Uterus (tissue), 4 donors: ENCODE results near the gene LPXN. TPM values are rescaled to one million over a fixed set of nuclear protein-coding genes. Genes with fewer than 3 reads are reported as not detected.

ENCODE experiments used
- DNase-seq, 2 donors: peaks; one replicate each; pipeline ENCODE4 v3.0.0-alpha.2; 2019 to 2020
- H3K27ac ChIP-seq, 2 donors: fragments of 200-600 bp; sonication (generic); 1 replicate in 1 of 2; 2 replicates in 1 of 2; pipeline ENCODE4 v1.5.1; 2016 to 2018
- H3K27me3 ChIP-seq, 2 donors: fragments of 200-600 bp; sonication (generic); one replicate each; pipeline ENCODE4 v1.5.1; 2018 to 2019; ENCODE audit warnings: control low read depth in 1 of 2
- H3K36me3 ChIP-seq, 2 donors: fragments of 200-600 bp; sonication (generic); one replicate each; pipeline ENCODE4 v1.5.1; 2019; ENCODE audit warnings: control low read depth in 1 of 2
- H3K4me1 ChIP-seq, 2 donors: fragments of 200-600 bp; sonication (generic); one replicate each; pipeline ENCODE4 v1.5.1; 2018 to 2019; ENCODE audit warnings: control low read depth in 1 of 2
- H3K4me3 ChIP-seq, 2 donors: fragments of 200-600 bp; sonication (generic); 1 replicate in 1 of 2; 2 replicates in 1 of 2; pipeline ENCODE4 v1.5.1; 2018 to 2019; ENCODE audit warnings: mild to moderate bottlenecking in 1 of 2
- H3K9me3 ChIP-seq, 2 donors: fragments of 200-600 bp; sonication (generic); one replicate each; pipeline ENCODE4 v1.5.1; 2019; ENCODE audit warnings: control low read depth in 1 of 2
- POLR2A ChIP-seq, 2 donors: fragments of 450-650 bp; IDR thresholded peaks; one replicate each; pipeline ENCODE4 v1.6.1; 2016; ENCODE audit warnings: antibody characterized with exemption in 2 of 2, mild to moderate bottlenecking in 1 of 2, moderate library complexity in 1 of 2
- intact Hi-C: fragments of 100-400 bp; cut with DNase I; formaldehyde crosslinking; loops from one replicate; pipeline ENCODE4 v1.15.1; 2023; ENCODE audit warnings: low total_unique reads
- total RNA-seq, 4 donors: library from RNA; depleted of rRNA in 3 of 4; stranded (reverse); fragments of >200 nt in 3 of 4; gene quantifications; one replicate each; pipeline versions ENCODE4 v1.1.0 to v1.2.4, GENCODE V29; 2014 to 2023
- TF ChIP-seq, protein P1 (sequence below), 4 experiments: fragments of 200-600 bp in 2 of 4; fragments of 450-650 bp in 2 of 4; sonication (generic) in 2 of 4; IDR thresholded peaks; one replicate each; pipeline ENCODE4 v1.5.1; 2016 to 2019; ENCODE audit warnings: antibody characterized with exemption in 4 of 4, mild to moderate bottlenecking in 2 of 4, moderate library complexity in 1 of 4
- donor health status: DM: yes; HTN: yes; CAD: no.

LPXN gene
- total RNA-seq, 4 donors from 2014 or later, result 0.59 to 11.1 (median 8.8) TPM

DNA sequence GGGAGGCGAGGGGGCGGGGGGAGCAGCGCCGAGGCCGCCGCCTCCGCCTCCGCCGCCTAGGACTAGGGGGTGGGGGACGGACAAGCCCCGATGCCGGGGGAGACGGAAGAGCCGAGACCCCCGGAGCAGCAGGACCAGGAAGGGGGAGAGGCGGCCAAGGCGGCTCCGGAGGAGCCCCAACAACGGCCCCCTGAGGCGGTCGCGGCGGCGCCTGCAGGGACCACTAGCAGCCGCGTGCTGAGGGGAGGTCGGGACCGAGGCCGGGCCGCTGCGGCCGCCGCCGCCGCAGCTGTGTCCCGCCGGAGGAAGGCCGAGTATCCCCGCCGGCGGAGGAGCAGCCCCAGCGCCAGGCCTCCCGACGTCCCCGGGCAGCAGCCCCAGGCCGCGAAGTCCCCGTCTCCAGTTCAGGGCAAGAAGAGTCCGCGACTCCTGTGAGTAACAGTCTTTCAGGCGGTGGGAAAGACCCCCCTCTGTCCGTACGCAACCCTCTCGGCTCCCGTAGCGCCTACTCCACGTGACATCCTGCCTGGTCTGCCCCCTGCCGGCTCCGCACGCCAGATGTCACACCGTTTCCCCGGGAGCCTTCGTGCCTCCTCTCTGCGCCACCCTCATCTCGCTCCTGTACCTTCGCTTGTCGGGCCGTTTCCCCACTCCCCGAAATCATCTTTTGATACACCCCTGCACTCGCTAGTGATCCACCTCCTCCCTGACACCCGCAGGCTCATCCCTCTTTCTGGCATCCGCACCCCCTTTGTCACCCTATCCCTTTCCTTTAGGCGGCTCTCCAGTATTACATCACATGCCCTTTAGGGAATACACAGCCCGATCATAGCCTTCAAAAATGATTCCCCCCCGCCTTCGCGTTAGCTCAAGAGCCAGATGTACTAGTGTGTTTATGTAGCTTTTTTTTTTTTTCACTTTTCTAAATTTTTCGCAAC lies 3.8 kb upstream of the LPXN start:
- intact Hi-C loops, result loop anchor here (10.0 kb wide), 1 partner anchor 565 kb away; the partner anchor contains the start of gene FAM111A
- Histone ChIP-seq H3K4me1 (peaks cover 3 to 14% of the 10 kb centered on the region in 2 donors), H3K27ac (peak overlapping the region; percentile 99 to 100), H3K4me3 (peak overlapping the region; percentile 96 to 99), H3K9me3 (no peaks in the 10 kb centered on the region), H3K27me3 (no peaks in the 10 kb centered on the region), H3K36me3 (no peaks in the 10 kb centered on the region)
- TF ChIP-seq, protein P1, sequence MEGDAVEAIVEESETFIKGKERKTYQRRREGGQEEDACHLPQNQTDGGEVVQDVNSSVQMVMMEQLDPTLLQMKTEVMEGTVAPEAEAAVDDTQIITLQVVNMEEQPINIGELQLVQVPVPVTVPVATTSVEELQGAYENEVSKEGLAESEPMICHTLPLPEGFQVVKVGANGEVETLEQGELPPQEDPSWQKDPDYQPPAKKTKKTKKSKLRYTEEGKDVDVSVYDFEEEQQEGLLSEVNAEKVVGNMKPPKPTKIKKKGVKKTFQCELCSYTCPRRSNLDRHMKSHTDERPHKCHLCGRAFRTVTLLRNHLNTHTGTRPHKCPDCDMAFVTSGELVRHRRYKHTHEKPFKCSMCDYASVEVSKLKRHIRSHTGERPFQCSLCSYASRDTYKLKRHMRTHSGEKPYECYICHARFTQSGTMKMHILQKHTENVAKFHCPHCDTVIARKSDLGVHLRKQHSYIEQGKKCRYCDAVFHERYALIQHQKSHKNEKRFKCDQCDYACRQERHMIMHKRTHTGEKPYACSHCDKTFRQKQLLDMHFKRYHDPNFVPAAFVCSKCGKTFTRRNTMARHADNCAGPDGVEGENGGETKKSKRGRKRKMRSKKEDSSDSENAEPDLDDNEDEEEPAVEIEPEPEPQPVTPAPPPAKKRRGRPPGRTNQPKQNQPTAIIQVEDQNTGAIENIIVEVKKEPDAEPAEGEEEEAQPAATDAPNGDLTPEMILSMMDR (IDR thresholded peaks at IDR 0.05), result peak; percentile 75 to 91 (median 82)
- peak; percentile 55 to 61 for TF ChIP-seq POLR2A (IDR thresholded peaks at IDR 0.05)
- DNase-seq, result peak; percentile 90 to 92

DNA sequence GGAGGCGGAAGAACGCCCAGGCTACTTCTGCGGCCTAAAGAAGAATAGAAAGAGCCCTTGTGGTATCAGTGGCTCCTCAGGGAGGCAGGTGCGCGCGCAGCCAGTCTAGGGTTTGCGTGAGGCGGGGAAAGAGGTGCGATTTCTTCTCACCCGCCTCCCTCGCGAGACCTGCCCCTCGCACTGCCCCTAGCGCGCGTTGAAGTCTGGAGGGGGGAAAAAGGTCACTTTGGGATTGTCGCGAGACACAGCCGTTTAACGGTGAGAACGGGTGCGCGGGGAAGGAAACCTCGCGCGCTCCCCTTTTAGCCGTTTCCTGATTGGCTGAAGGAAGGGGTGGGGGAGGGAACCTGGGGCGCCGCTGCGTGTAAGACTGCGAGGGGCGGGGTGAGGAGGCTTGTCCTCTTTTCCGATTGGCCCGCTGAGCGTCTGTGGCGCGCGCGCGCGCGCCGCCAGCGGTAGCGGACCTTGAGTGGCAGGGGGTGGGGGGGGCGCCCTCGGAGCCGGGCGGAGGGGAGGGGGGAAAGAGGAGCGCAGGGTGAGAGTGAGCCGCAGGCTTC lies 3.1 kb upstream of the LPXN start, which contains the start of gene ZFP91:
Gene ZFP91 (plus strand): TSS at position 429 of the 557 bp plus-strand sequence. CDS start 219 bp downstream, outside the sequence.
- Histone ChIP-seq H3K27ac (peak within 1 kb of the TSS; percentile 99 to 100), H3K36me3 (no peaks in the 10 kb centered on the region), H3K9me3 (no peaks in the 10 kb centered on the region), H3K4me3 (peak within 1 kb of the TSS; percentile 96 to 99), H3K4me1 (peaks cover 3 to 14% of the 10 kb centered on the region in 2 donors), H3K27me3 (no peaks in the 10 kb centered on the region)
- intact Hi-C loops, result loop anchor here (10.0 kb wide), 1 partner anchor 566 kb away; the partner anchor contains the start of gene FAM111A
- peak; percentile 97 to 99 for DNase-seq
- TF ChIP-seq, protein P1 (IDR thresholded peaks at IDR 0.05), result peak in 1 of 4 experiments; percentile 21
- TF ChIP-seq POLR2A (IDR thresholded peaks at IDR 0.05), result peak; percentile 68 to 80

DNA sequence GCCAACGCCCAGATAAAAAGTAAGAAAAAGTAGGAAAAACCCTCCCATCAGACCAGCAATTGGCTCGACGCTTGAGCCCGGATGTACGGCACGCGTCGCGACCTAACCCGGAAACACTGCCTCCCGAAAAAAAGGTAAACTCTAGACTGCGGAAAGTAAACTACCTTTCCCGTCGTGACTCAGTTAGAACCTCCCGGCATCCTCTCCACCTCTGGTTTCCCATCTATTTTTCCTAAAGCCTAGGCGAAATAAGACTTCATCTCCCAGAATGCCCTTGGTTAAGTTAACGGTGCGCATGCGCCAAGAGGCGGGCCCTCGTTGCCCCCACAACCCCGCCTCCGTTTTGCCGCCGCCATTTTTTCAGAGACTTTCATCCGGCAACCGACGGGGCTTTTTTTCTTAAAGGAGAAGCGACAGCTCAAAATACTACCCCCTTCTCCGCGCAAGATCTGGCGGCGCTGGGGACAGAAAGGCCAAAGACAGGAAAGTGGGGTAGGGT lies 2.5 kb upstream of the LPXN start:
- H3K4me3 ChIP-seq, result peak overlapping the region; percentile 96 to 99
- intact Hi-C loops, result loop anchor here (10.0 kb wide), 1 partner anchor 567 kb away; the partner anchor contains the start of gene FAM111A
- no peaks in the 10 kb centered on the region for H3K27me3 ChIP-seq
- TF ChIP-seq POLR2A (IDR thresholded peaks at IDR 0.05), result no peak
- TF ChIP-seq, protein P1 (IDR thresholded peaks at IDR 0.05), result peak in 1 of 4 experiments; percentile 24
- H3K9me3 ChIP-seq, result no peaks in the 10 kb centered on the region
- H3K4me1 ChIP-seq, result peaks cover 3 to 14% of the 10 kb centered on the region in 2 donors
- DNase-seq, result peak; percentile 95 to 97
- H3K27ac ChIP-seq, result peak overlapping the region; percentile 99 to 100
- H3K36me3 ChIP-seq, result no peaks in the 10 kb centered on the region

DNA sequence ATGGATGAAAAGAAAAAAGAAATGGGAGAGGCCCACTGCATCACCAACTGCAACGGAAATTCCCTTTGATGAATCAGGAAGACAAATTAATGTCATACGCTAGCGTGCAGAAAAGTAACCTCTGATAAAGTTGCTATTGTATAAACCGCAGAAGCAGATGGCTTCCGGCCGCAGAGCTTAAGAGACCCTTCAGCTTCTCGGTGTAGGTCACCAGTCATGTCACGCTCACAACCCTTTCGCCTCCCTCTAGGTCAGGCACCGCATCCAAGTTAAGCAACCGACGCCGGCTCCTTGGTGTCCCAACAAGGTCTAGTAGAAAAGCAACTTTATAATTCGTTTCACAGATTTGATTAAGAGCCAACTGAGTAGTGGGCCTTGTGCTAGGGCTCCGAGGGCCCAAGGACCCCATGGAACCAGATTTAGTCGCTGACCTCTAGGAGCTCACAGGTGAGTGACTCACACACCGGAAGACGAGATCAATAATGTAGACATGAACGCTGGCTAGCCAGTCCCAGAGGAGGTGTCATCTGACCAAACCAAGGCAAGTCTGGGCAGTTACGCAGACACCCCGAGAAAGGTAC lies 2.0 kb upstream of the LPXN start:
- Histone ChIP-seq H3K36me3 (no peaks in the 10 kb centered on the region), H3K4me1 (peaks cover 3 to 14% of the 10 kb centered on the region in 2 donors), H3K9me3 (no peaks in the 10 kb centered on the region), H3K4me3 (peak overlapping the region; percentile 96 to 99), H3K27me3 (no peaks in the 10 kb centered on the region), H3K27ac (peak overlapping the region; percentile 99 to 100)
- intact Hi-C loops, result loop anchor here (10.0 kb wide), 1 partner anchor 567 kb away; the partner anchor contains the start of gene FAM111A
- TF ChIP-seq, protein P1 (IDR thresholded peaks at IDR 0.05), result no peak
- peak; percentile 55 to 66 for TF ChIP-seq POLR2A (IDR thresholded peaks at IDR 0.05)
- DNase-seq, result no peak
